ENCODE data around the gene PRR33.

Gene PRR33

DNA sequence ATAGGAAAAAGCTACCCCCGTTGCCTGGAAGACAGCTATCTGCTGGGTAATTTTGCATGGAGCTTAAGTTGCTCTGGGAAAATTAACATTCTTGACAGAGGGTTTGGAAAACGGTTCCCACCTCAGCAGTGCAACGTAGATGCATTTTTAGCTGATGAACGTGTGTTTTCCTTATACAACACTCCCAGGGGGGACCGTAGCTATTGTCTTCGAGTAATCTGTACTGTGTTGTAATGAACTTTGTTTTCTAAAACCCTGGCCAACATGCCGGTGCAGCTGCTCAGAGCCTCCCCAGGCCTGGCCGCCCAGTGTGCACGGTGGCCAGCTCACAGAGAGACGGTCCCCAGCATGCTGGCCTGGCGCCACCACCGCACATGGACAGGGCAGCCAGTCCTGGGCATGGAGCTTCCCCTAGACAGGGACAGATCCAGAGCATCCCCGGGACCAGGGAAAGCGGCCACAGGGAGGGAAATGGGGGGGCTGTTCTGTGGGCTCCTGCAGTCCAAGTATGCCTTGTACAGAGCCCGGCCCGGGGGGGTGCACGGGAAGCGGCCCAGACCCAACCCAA, 30.0 kb upstream of the PRR33 start:
- Histone ChIP-seq H3K4me1 (ENCODE audit: control insufficient read depth in 2 of 2, insufficient read depth in 2 of 2, low read length in 2 of 2) (no peaks in the 10 kb centered on the region), H3K9ac (ENCODE audit: low read depth in 1 of 2, low read length in 2 of 2) (no peak overlapping the region), H3K27me3 (ENCODE audit: control insufficient read depth in 2 of 2, insufficient read depth in 2 of 2, low read length in 2 of 2) (no peaks in the 10 kb centered on the region), H3K27ac (ENCODE audit: low read depth in 2 of 2, low read length in 2 of 2) (no peak overlapping the region), H3K36me3 (ENCODE audit: control insufficient read depth in 2 of 2, insufficient read depth in 2 of 2, low read length in 2 of 2) (no peaks in the 10 kb centered on the region), H3K4me3 (ENCODE audit: low read length in 2 of 2) (no peak overlapping the region), H3K9me3 (ENCODE audit: control insufficient read depth in 2 of 2, low read length in 2 of 2) (no peaks in the 10 kb centered on the region)

DNA sequence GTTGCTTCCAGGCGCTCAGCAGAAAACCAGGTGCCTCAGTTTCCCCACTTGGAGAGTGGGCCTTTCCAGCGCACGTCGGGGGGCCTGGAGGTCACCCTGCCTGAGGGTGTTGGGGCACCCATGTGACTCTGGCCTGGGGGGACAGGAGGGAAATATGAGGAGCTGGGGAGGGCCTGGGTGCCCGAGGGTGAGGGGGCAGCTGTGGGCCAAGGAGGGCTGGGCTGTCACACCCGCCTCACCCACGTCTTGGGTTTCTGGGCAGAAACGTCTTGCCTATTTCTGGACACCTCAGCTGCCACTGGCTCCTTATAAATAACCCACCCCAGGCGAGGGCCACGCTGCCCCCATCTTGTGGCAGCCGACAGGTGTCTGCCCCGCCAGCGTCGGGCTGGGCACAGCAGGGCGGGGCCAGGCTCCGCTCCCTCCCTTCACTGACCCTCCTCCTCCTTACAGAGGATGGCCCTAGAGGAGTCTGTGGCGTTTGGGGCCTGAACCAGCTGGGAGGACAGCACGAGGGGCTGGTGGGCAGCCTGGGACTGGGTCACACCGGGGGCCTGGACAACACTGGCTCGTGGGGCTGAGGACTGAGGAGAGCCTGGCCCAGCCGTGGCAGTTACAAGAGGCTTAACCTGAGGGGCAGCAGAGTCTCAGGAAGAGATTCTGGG, 29.3 kb upstream of the PRR33 start:
- H3K4me1 ChIP-seq (ENCODE audit: control insufficient read depth in 2 of 2, insufficient read depth in 2 of 2, low read length in 2 of 2): no peaks in the 10 kb centered on the region

DNA sequence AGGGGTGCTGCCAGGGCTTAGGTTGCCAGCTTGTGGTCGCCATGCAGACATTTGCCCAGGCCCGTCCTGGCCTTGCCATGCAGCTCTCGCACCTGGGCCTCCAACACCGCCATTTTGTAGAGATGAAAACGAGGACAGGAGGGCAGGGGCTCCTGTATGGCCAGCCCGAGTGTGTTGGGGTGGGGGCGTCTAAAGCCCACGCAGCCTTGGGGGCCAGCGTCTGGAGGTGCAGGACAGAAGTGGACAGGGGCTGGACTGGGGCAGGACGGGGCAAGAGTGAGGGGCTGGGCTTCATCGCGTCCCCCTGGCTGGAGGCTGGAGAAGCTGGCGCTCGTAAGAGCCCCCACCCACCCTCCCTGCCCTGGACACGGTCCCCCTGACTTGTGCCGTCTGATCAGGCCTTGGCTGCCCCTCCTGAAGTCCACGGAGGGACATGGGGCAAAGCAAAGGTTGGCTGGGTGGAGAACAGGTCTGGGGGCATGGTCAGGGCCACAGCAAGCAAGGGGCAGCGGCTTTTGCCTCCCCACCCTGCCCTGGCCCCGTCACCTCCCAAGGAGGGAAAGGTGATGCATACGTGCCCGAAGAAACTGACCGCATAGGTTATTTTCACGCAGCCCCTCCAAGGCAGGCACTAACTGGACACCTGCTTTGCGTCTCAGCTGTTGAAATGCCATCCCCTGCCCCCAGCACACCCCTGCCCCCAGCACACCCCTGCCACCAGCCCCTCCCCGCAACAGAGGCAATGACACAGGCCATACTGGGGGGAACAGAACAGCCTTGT, 28.6 kb upstream of the PRR33 start:
- Histone ChIP-seq H3K4me1 (ENCODE audit: control insufficient read depth in 2 of 2, insufficient read depth in 2 of 2, low read length in 2 of 2) (no peaks in the 10 kb centered on the region), H3K27me3 (ENCODE audit: control insufficient read depth in 2 of 2, insufficient read depth in 2 of 2, low read length in 2 of 2) (no peaks in the 10 kb centered on the region), H3K36me3 (ENCODE audit: control insufficient read depth in 2 of 2, insufficient read depth in 2 of 2, low read length in 2 of 2) (no peaks in the 10 kb centered on the region), H3K9me3 (ENCODE audit: control insufficient read depth in 2 of 2, low read length in 2 of 2) (no peaks in the 10 kb centered on the region), H3K9ac (ENCODE audit: low read depth in 1 of 2, low read length in 2 of 2) (no peak overlapping the region), H3K4me3 (ENCODE audit: low read length in 2 of 2) (no peak overlapping the region), H3K27ac (ENCODE audit: low read depth in 2 of 2, low read length in 2 of 2) (no peak overlapping the region)

More for the DNA sequence above, 29.3 kb upstream of the PRR33 start:
- Histone ChIP-seq H3K9me3 (ENCODE audit: control insufficient read depth in 2 of 2, low read length in 2 of 2) (no peaks in the 10 kb centered on the region), H3K9ac (ENCODE audit: low read depth in 1 of 2, low read length in 2 of 2) (no peak overlapping the region), H3K27ac (ENCODE audit: low read depth in 2 of 2, low read length in 2 of 2) (no peak overlapping the region), H3K27me3 (ENCODE audit: control insufficient read depth in 2 of 2, insufficient read depth in 2 of 2, low read length in 2 of 2) (no peaks in the 10 kb centered on the region), H3K36me3 (ENCODE audit: control insufficient read depth in 2 of 2, insufficient read depth in 2 of 2, low read length in 2 of 2) (no peaks in the 10 kb centered on the region), H3K4me3 (ENCODE audit: low read length in 2 of 2) (no peak overlapping the region)

DNA sequence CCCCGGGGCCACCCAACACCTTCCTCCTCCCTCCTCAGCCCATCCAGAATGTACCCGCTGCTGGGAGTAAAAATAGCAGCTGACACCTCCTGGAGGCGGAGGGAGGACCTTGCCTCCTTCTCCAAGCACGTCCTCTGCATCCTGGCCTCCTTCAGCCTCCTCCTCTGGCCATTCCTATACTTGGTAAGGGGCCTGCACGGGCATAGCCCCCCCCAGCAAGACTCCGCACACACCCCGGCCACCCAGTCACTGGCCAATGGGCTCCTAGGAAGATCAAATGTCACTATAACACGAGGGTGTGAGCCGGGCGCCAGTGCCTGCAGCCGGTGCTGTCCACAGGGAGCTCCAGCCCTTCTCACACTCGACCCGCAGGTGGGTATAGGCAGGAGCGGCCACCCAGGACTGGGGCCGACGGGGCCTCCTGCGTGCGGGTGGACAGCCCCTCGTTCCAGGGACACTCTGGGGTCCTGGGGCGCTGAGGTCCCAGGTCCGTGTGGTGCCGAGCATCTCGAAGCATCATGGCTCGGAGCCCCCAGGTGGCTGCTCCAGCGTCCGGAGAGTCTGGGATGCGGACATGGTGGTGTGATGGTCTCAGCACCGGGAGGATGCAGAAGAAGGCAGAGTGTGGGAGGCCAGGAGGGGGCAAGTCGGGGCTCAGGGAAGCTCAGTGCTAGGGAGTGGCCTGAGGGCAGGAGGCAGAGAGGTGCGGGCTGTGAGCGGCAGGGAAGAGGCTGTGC, 27.9 kb upstream of the PRR33 start, which contains the start of gene TNNT3:
TSS of gene TNNT3 (plus strand) at position 313 of the 737 bp plus-strand sequence. CDS start 3,172 bp downstream, outside the sequence.
- Histone ChIP-seq H3K9ac (ENCODE audit: low read depth in 1 of 2, low read length in 2 of 2) (no peak within 1 kb of the TSS), H3K36me3 (ENCODE audit: control insufficient read depth in 2 of 2, insufficient read depth in 2 of 2, low read length in 2 of 2) (no peaks in the 10 kb centered on the region), H3K9me3 (ENCODE audit: control insufficient read depth in 2 of 2, low read length in 2 of 2) (no peaks in the 10 kb centered on the region), H3K4me1 (ENCODE audit: control insufficient read depth in 2 of 2, insufficient read depth in 2 of 2, low read length in 2 of 2) (no peaks in the 10 kb centered on the region), H3K27me3 (ENCODE audit: control insufficient read depth in 2 of 2, insufficient read depth in 2 of 2, low read length in 2 of 2) (no peaks in the 10 kb centered on the region), H3K4me3 (ENCODE audit: low read length in 2 of 2) (no peak within 1 kb of the TSS), H3K27ac (ENCODE audit: low read depth in 2 of 2, low read length in 2 of 2) (no peak within 1 kb of the TSS)

DNA sequence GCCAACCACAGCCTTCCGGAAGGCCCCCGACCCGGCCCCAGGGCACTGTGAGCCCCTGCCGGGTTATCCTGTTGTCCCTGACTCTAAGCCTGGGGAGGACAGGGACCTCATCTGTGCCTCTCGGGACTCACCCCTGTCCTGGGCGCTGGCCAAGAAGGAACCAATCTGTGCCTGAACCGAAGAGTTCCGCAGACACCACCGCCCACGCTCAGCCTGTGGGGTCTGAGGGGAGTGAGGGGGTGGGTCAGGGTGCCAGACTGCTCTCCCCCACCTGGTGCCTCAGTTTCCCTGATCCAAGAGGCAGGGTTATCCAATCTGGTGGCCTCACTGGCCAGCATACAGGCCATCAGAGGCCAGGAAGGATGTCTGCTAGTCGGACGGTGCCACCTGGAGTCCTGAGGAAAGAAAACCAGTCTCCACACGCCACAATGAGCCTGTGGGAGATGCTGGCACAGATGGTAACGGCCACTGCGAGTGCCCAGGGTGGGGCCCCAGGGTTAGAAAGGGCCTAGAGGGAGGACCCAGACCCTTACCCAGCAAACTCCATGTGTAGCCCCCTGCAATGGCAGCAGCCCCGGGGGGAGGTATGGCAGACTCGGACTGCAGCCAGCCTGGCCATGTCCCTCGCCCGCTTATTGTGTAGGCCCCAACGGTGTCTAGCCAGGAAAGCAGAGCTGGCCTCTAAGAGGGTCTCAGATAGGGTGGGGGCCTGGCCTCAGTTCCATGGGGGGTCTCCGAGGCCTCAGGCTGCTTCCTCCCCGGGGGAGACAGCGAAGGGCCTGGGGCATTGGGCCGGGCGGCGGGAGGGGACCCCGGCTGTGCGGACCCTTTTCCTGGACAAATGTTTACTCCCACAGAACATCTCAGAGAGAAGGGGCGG, 27.0 kb upstream of the PRR33 start:
- Histone ChIP-seq H3K4me1 (ENCODE audit: control insufficient read depth in 2 of 2, insufficient read depth in 2 of 2, low read length in 2 of 2) (no peaks in the 10 kb centered on the region), H3K27me3 (ENCODE audit: control insufficient read depth in 2 of 2, insufficient read depth in 2 of 2, low read length in 2 of 2) (no peaks in the 10 kb centered on the region), H3K9ac (ENCODE audit: low read depth in 1 of 2, low read length in 2 of 2) (no peak overlapping the region), H3K4me3 (ENCODE audit: low read length in 2 of 2) (no peak overlapping the region), H3K9me3 (ENCODE audit: control insufficient read depth in 2 of 2, low read length in 2 of 2) (no peaks in the 10 kb centered on the region), H3K36me3 (ENCODE audit: control insufficient read depth in 2 of 2, insufficient read depth in 2 of 2, low read length in 2 of 2) (no peaks in the 10 kb centered on the region), H3K27ac (ENCODE audit: low read depth in 2 of 2, low read length in 2 of 2) (no peak overlapping the region)

DNA sequence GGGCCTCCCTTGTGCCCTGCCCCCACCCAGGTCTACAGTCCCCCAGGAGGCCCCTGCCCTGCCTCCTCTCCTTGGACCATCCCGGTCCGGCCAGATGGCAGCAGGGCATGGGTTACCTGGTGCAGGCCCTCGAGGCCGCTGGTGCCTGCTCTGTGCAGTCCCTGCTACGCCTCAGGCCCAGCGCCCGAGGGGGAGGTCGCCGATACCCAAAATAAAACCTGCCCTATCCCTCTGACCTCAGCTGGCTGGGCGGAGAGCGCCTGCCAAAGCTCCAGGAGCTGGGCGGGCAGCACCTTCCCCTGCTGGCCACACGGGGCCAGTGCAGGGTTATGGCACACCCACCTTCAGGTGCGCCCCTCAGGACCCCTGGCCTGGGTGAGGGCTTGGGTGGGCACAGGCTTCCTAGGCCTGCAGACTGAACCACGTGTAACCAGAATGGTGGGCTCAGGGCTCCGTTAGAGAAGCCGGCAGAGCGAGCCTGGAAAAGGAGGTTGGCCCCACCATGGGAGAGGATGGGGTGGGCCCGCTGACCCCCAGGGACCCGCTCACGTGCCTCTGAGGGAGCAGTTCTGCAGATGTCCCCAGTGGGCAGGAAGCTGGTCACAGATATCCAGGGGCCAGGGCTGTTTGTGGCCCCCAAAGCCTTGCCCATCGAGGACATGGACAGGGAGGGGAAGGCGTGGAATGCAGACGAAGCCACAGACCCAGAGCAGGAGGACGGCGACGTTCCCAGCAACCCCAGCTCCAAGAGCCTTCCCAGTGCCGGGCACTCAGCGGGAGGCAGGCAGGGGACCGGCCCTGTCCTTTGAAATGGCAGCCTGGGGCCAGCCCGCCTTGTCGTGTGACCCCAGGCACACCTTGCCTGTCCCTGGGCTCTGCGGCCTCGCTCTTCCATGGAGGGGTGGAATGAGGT, 26.1 kb upstream of the PRR33 start:
- no peaks in the 10 kb centered on the region for H3K36me3 ChIP-seq (ENCODE audit: control insufficient read depth in 2 of 2, insufficient read depth in 2 of 2, low read length in 2 of 2)
- no peaks in the 10 kb centered on the region for H3K9me3 ChIP-seq (ENCODE audit: control insufficient read depth in 2 of 2, low read length in 2 of 2)
- no peaks in the 10 kb centered on the region for H3K27me3 ChIP-seq (ENCODE audit: control insufficient read depth in 2 of 2, insufficient read depth in 2 of 2, low read length in 2 of 2)
- no peak overlapping the region for H3K4me3 ChIP-seq (ENCODE audit: low read length in 2 of 2)
- no peaks in the 10 kb centered on the region for H3K4me1 ChIP-seq (ENCODE audit: control insufficient read depth in 2 of 2, insufficient read depth in 2 of 2, low read length in 2 of 2)
- H3K27ac ChIP-seq (ENCODE audit: low read depth in 2 of 2, low read length in 2 of 2): no peak overlapping the region
- H3K9ac ChIP-seq (ENCODE audit: low read depth in 1 of 2, low read length in 2 of 2): no peak overlapping the region

DNA sequence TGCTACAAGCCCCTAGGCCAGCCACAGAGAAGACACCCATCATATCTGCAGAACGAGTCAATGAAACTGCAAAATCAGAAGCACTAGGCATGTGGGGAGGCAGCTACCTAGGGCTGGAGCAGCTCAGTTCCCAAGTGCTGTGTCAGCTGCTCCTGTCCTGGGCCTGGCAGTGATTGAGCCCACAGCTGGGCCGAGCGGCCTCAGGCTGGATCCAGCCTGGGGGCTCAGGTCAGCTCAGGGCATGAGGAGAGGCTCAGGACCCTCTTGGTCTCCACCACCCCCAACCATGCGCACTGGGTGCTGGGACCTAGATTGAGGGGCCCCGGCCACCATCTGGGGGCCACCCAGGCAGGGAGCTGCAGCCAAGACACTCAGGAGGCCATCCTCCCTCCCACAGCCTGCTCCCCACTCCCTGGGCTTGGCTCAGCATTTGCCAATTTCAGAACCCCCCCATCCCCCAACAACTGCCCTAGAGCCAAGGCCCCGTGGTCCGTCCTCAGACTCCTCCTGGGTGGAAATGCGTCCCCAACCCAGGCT, 25.4 kb upstream of the PRR33 start:
- Histone ChIP-seq H3K4me3 (ENCODE audit: low read length in 2 of 2) (no peak overlapping the region), H3K9me3 (ENCODE audit: control insufficient read depth in 2 of 2, low read length in 2 of 2) (no peaks in the 10 kb centered on the region), H3K27ac (ENCODE audit: low read depth in 2 of 2, low read length in 2 of 2) (no peak overlapping the region), H3K9ac (ENCODE audit: low read depth in 1 of 2, low read length in 2 of 2) (no peak overlapping the region), H3K36me3 (ENCODE audit: control insufficient read depth in 2 of 2, insufficient read depth in 2 of 2, low read length in 2 of 2) (no peaks in the 10 kb centered on the region), H3K4me1 (ENCODE audit: control insufficient read depth in 2 of 2, insufficient read depth in 2 of 2, low read length in 2 of 2) (no peaks in the 10 kb centered on the region), H3K27me3 (ENCODE audit: control insufficient read depth in 2 of 2, insufficient read depth in 2 of 2, low read length in 2 of 2) (no peaks in the 10 kb centered on the region)

DNA sequence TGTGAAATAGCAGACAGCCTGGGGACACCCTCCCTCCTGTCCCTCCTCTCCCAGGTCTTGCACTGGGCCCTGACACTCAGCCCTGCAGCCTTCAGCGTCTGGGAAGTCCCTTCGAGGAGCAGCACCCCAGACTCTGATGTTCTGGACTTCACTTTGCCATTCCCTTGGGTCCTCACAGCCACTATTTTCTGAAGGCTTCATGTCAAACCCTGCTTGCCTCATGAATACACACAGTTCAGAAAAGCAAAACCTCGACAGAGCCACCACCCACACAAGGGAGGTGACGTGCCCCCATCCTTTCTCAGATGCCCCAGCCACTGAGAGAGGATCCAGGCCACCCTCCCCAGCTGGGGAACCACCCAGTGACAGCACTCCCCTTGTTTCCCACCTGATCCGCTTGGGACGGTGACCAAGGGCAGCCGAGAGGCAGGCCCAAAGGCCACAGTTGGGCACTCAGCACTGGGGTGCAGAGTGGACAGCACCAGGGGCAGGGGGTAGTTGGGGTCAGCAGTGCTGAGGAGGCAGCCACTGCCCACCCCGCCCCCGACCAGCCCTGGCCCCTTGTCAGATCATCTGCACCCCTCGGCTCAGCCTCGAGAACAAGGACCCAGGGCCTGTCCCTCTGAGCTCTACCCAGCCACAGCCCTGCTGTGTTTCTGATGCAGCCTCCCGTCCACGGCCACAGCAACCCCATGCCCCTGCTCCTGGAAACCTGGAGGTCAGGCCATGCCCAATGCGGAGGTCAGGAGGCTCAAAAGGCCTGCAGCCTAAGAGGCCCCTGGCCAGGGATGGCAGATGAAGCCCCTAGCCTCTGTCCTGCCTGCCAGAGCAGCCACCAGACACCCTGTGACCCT, 24.7 kb upstream of the PRR33 start:
- Histone ChIP-seq H3K4me3 (ENCODE audit: low read length in 2 of 2) (no peak overlapping the region), H3K4me1 (ENCODE audit: control insufficient read depth in 2 of 2, insufficient read depth in 2 of 2, low read length in 2 of 2) (no peaks in the 10 kb centered on the region), H3K36me3 (ENCODE audit: control insufficient read depth in 2 of 2, insufficient read depth in 2 of 2, low read length in 2 of 2) (no peaks in the 10 kb centered on the region), H3K9me3 (ENCODE audit: control insufficient read depth in 2 of 2, low read length in 2 of 2) (no peaks in the 10 kb centered on the region), H3K27ac (ENCODE audit: low read depth in 2 of 2, low read length in 2 of 2) (no peak overlapping the region), H3K9ac (ENCODE audit: low read depth in 1 of 2, low read length in 2 of 2) (no peak overlapping the region), H3K27me3 (ENCODE audit: control insufficient read depth in 2 of 2, insufficient read depth in 2 of 2, low read length in 2 of 2) (no peaks in the 10 kb centered on the region)

Data from mucosa of rectum (tissue), 2 donors.